ENCODE results near the gene TBC1D5. TPM values are rescaled to one million over a fixed set of nuclear protein-coding genes. Genes with fewer than 3 reads are reported as not detected.
"Not testable (repeated sequence)": the region's sequence is repeated elsewhere in the genome, so short reads cannot be mapped to it uniquely, and the experiment has no call there.

TBC1D5 gene
- total RNA-seq, 1 donor from 2014 or later: 25.9 TPM

- no peak for DNase-seq (ENCODE audit: low spot score)
- intact Hi-C loops (cut with DNase I): no loop called here
Observed at GRCh38 chr3:17518189-17519059, 224.0 kb downstream of the TBC1D5 start.

GRCh38 chr3:17515445-17516234 lies 226.8 kb downstream of the TBC1D5 start:
- DNase-seq (ENCODE audit: low spot score): no peak

GRCh38 chr3:17514597-17514996 lies 227.8 kb downstream of the TBC1D5 start:
- intact Hi-C loops (cut with DNase I): no loop called here

More at GRCh38 chr3:17515445-17516234, 226.8 kb downstream of the TBC1D5 start:
- intact Hi-C loops (cut with DNase I): no loop called here

GRCh38 chr3:17510265-17510664 lies 232.2 kb downstream of the TBC1D5 start:
- intact Hi-C loops (cut with DNase I): no loop called here

More at GRCh38 chr3:17514597-17514996, 227.8 kb downstream of the TBC1D5 start:
- no peak for DNase-seq (ENCODE audit: low spot score)

GRCh38 chr3:17508180-17508752 lies 234.2 kb downstream of the TBC1D5 start:
- no peak for DNase-seq (ENCODE audit: low spot score)
- intact Hi-C loops (cut with DNase I): no loop called here

More at GRCh38 chr3:17510265-17510664, 232.2 kb downstream of the TBC1D5 start:
- no peak for DNase-seq (ENCODE audit: low spot score)

GRCh38 chr3:17507480-17507879 lies 235.0 kb downstream of the TBC1D5 start:
- no peak for DNase-seq (ENCODE audit: low spot score)
- intact Hi-C loops (cut with DNase I): no loop called here

GRCh38 chr3:17505856-17506255 lies 236.6 kb downstream of the TBC1D5 start:
- DNase-seq (ENCODE audit: low spot score): no peak
- intact Hi-C loops (cut with DNase I): no loop called here

- no peak for DNase-seq (ENCODE audit: low spot score)
- intact Hi-C loops (cut with DNase I): no loop called here
Observed at GRCh38 chr3:17501745-17502144, 240.7 kb downstream of the TBC1D5 start.

GRCh38 chr3:17500618-17501017 lies 241.8 kb downstream of the TBC1D5 start:
- no peak for DNase-seq (ENCODE audit: low spot score)
- intact Hi-C loops (cut with DNase I): no loop called here

DNA sequence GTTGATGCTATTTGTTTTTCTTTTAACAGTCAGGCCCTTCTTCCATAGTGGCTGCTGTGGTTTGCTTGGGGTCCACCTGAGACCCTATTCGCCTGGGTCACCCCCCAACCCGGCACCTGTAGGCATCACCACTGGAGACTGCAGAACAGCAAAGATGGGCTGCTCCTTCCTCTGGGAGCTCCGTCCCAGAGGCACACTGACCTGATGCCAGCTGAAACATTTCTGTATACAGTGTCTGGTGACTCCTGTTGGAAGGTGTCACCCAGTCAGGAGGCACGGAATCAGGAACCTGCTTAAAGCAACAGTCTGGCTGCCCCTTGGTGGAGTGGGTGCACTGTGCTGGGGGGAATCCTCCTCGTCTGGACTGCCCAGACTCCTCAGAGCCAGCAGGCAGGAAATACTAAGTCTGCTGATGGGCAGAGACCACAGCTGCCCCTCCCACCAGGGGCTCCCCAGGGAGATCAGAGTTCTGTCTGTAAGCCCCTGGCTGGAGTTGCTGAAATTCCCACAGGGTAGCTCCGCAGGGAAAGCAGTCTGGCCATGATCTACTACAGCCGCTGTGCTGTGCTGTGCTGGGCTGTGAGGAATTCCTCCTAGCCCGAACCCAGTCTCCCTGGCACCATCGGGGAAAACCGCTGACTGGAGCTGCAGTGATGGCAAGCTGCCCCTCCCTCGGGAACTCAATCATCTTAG lies 248.2 kb downstream of the TBC1D5 start:
- DNase-seq (ENCODE audit: low spot score): no peak
- intact Hi-C loops (cut with DNase I): no loop called here

GRCh38 chr3:17491601-17492000 lies 250.8 kb downstream of the TBC1D5 start:
- intact Hi-C loops (cut with DNase I): no loop called here
- DNase-seq (ENCODE audit: low spot score): no peak

- DNase-seq (ENCODE audit: low spot score); intact Hi-C loops (cut with DNase I): not testable (repeated sequence)
Observed at GRCh38 chr3:17491190-17491589, 251.2 kb downstream of the TBC1D5 start.

GRCh38 chr3:17489139-17489538 lies 253.3 kb downstream of the TBC1D5 start:
- DNase-seq (ENCODE audit: low spot score): no peak
- intact Hi-C loops (cut with DNase I): no loop called here

DNA sequence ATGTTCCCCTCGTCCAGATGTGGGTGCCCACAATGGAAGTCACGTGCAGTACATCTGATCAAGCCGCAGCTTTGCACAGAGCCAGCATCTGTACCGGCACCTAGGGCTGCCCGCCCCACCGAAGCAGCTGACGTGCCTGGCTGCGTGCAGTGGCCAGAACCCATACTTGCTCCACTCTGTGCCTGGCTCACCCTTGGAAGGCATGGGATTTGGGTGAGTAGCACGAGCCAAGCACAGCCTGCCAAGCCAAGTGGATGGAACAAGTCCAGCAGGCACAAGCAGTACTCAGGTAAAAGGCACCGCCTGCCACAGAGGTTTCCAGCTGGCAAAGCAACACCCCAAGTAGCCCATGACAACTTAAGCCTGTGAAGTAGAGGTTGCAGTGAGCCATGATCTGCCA lies 261.3 kb downstream of the TBC1D5 start:
- no peak for DNase-seq (ENCODE audit: low spot score)
- intact Hi-C loops (cut with DNase I): no loop called here

DNA sequence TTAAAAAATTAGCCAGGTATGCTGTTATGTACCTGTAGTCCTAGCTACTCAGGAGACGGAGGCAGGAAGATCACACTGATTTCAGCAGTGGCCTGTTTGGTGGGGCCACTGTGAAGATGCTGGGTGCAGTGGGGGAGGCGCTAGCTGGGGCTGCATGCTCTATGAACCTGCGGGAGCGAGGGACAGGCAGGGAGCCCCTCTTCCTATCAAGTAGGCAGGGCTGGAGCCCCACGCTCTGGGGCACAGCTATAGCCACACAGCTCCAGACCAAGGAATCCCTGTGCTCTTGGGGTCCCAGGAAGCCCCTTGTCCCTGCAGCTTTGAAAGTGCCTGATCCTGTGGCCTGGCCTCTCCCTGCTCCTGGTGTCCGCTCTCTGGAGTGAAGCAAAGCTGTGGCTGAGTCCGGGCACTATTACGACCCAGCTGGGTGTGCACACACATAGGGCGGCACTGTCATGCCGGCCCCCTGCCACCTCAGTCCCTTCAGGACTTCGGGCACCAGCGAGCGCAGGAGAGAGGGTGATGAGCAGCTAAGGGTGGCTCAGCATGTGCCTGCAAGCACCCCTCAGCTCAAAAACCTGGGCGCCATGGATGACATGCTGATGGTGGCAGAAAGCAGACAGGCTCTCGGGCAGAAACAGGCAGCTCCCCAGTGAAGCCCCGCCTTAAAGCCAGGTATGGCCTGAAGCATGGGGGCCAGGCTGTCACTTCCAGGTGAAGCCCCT lies 262.6 kb downstream of the TBC1D5 start:
- intact Hi-C loops (cut with DNase I): no loop called here
- DNase-seq (ENCODE audit: low spot score): no peak

- DNase-seq (ENCODE audit: low spot score): no peak
- intact Hi-C loops (cut with DNase I): no loop called here
Observed at GRCh38 chr3:17478673-17479072, 263.8 kb downstream of the TBC1D5 start.

GRCh38 chr3:17473761-17474160 lies 268.7 kb downstream of the TBC1D5 start:
- intact Hi-C loops (cut with DNase I): no loop called here
- DNase-seq (ENCODE audit: low spot score): no peak

GRCh38 chr3:17469954-17470353 lies 272.5 kb downstream of the TBC1D5 start:
- no peak for DNase-seq (ENCODE audit: low spot score)
- intact Hi-C loops (cut with DNase I): no loop called here

- intact Hi-C loops (cut with DNase I): no loop called here
- no peak for DNase-seq (ENCODE audit: low spot score)
Observed at GRCh38 chr3:17469520-17469919, 272.9 kb downstream of the TBC1D5 start.

All from cardiac septum (tissue), 1 donor.